Activated CD8-positive, alpha-beta memory T cell treated with anti-CD3 and anti-CD28 coated beads, Interleukin-2, amount 10 ng/mL, durations not matched to agents 7 days and 5 days (primary cell): ENCODE measurements around the gene PDE6D. TPM values are rescaled to one million over a fixed set of nuclear protein-coding genes. Genes with fewer than 3 reads are reported as not detected.

Experiments used
- ATAC-seq: fragments of 150-1000 bp; cut with Tn5 transposase; one replicate; pipeline ENCODE4 v1.10.0; 2021; ENCODE audit warnings: moderate library complexity
- CTCF ChIA-PET: fragments of 350-600 bp; sonication (Branson Sonifier 250); formaldehyde crosslinking; loops from one replicate; lab custom pipeline; 2021; ENCODE audit warnings: antibody characterized with exemption; lab: Charles Lee
- DNase-seq: peaks from one replicate; pipeline ENCODE4 v3.0.0-alpha.2; 2020
- H3K27ac Mint-ChIP-seq: one replicate; pipeline ENCODE4 v1.8.0; 2021; ENCODE audit warnings: mild to moderate bottlenecking, mixed read lengths
- H3K27me3 Mint-ChIP-seq: one replicate; pipeline ENCODE4 v1.8.0; 2021; ENCODE audit warnings: mixed read lengths
- H3K36me3 Mint-ChIP-seq: one replicate; pipeline ENCODE4 v1.8.0; 2021; ENCODE audit warnings: mild to moderate bottlenecking, mixed read lengths
- H3K4me1 Mint-ChIP-seq: one replicate; pipeline ENCODE4 v1.8.0; 2021; ENCODE audit warnings: mixed read lengths
- H3K4me3 Mint-ChIP-seq: one replicate; pipeline ENCODE4 v1.8.0; 2021; ENCODE audit warnings: mild to moderate bottlenecking, moderate library complexity, mixed read lengths
- H3K9me3 Mint-ChIP-seq: one replicate; pipeline ENCODE4 v1.8.0; 2022; ENCODE audit warnings: low read depth, mixed read lengths
- total RNA-seq, 2 experiments: library from RNA; stranded (reverse); gene quantifications; one replicate each; pipeline ENCODE4 v1.2.3, GENCODE V29; 2021

Gene PDE6D
- total RNA-seq = 10 to 100 TPM; 37.5 to 41.7 TPM

- peaks cover 47% of the 10 kb centered on the region for H3K4me1 Mint-ChIP-seq
Observed at GRCh38 chr2:231780909-231781797, at the start of gene PDE6D. Gene PDE6D (minus strand): TSS chr2:231781282. CDS start chr2:231781114, 168 bp downstream.

GRCh38 chr2:231821908-231822307 is 40.8 kb upstream of the PDE6D start:
- no peaks in the 10 kb centered on the region for H3K27me3 Mint-ChIP-seq
- H3K27ac Mint-ChIP-seq = no peak overlapping the region
- no peaks in the 10 kb centered on the region for H3K4me1 Mint-ChIP-seq
- DNase-seq = no peak
- H3K9me3 Mint-ChIP-seq = no peaks in the 10 kb centered on the region
- H3K4me3 Mint-ChIP-seq = no peak overlapping the region
- ATAC-seq = no peak
- H3K36me3 Mint-ChIP-seq = no peaks in the 10 kb centered on the region
- CTCF ChIA-PET = no interaction called here

More at GRCh38 chr2:231780909-231781797, at the start of gene PDE6D:
- Mint-ChIP-seq H3K27me3 (no peaks in the 10 kb centered on the region), H3K27ac (peak within 1 kb of the TSS; percentile 94), H3K9me3 (no peaks in the 10 kb centered on the region), H3K4me3 (peak within 1 kb of the TSS; percentile 94), H3K36me3 (peaks cover 2% of the 10 kb centered on the region)
- peak; percentile 97 for DNase-seq
- ATAC-seq = peak; percentile 95
- CTCF ChIA-PET = interaction anchor here (1.3 kb wide), 1 partner anchor 67 kb away, joined by 6 read pairs; no protein-coding TSS in a partner anchor

- CTCF ChIA-PET = no interaction called here
- no peaks in the 10 kb centered on the region for H3K9me3 Mint-ChIP-seq
- no peak overlapping the region for H3K4me3 Mint-ChIP-seq
- no peak overlapping the region for H3K27ac Mint-ChIP-seq
- no peaks in the 10 kb centered on the region for H3K27me3 Mint-ChIP-seq
- ATAC-seq (no peak), DNase-seq (no peak)
- no peaks in the 10 kb centered on the region for H3K36me3 Mint-ChIP-seq
- no peaks in the 10 kb centered on the region for H3K4me1 Mint-ChIP-seq
Observed at GRCh38 chr2:231820786-231821303, 39.8 kb upstream of the PDE6D start.

- CTCF ChIA-PET = no interaction called here
- H3K4me3 Mint-ChIP-seq = no peak overlapping the region
- no peaks in the 10 kb centered on the region for H3K27me3 Mint-ChIP-seq
- no peaks in the 10 kb centered on the region for H3K4me1 Mint-ChIP-seq
- no peak for DNase-seq
- H3K27ac Mint-ChIP-seq = no peak overlapping the region
- ATAC-seq = no peak
- H3K9me3 Mint-ChIP-seq = no peaks in the 10 kb centered on the region
- H3K36me3 Mint-ChIP-seq = peaks cover 3% of the 10 kb centered on the region
Observed at GRCh38 chr2:231819447-231820042, 38.5 kb upstream of the PDE6D start.

GRCh38 chr2:231816327-231817026 is 35.4 kb upstream of the PDE6D start:
- H3K36me3 Mint-ChIP-seq = peaks cover 11% of the 10 kb centered on the region
- CTCF ChIA-PET = interaction anchor here (1.3 kb wide), 1 partner anchor 16 kb away, joined by 3 read pairs; no protein-coding TSS in a partner anchor
- H3K9me3 Mint-ChIP-seq = no peaks in the 10 kb centered on the region
- no peak for DNase-seq
- no peak for ATAC-seq
- no peak overlapping the region for H3K4me3 Mint-ChIP-seq
- H3K27ac Mint-ChIP-seq = no peak overlapping the region
- H3K27me3 Mint-ChIP-seq = no peaks in the 10 kb centered on the region
- no peaks in the 10 kb centered on the region for H3K4me1 Mint-ChIP-seq

GRCh38 chr2:231810905-231811304 is 29.8 kb upstream of the PDE6D start:
- CTCF ChIA-PET = interaction anchor here (3.3 kb wide), 1 partner anchor 10 kb away, joined by 17 read pairs; no protein-coding TSS in a partner anchor
- H3K4me3 Mint-ChIP-seq = no peak overlapping the region
- H3K36me3 Mint-ChIP-seq = peaks cover 16% of the 10 kb centered on the region
- no peaks in the 10 kb centered on the region for H3K4me1 Mint-ChIP-seq
- DNase-seq = no peak
- H3K27me3 Mint-ChIP-seq = no peaks in the 10 kb centered on the region
- no peak for ATAC-seq
- H3K9me3 Mint-ChIP-seq = no peaks in the 10 kb centered on the region
- H3K27ac Mint-ChIP-seq = no peak overlapping the region

- no peak overlapping the region for H3K27ac Mint-ChIP-seq
- no peaks in the 10 kb centered on the region for H3K27me3 Mint-ChIP-seq
- DNase-seq = no peak
- no peak for ATAC-seq
- H3K4me3 Mint-ChIP-seq = no peak overlapping the region
- H3K9me3 Mint-ChIP-seq = no peaks in the 10 kb centered on the region
- CTCF ChIA-PET = interaction anchor here (1.3 kb wide), 1 partner anchor 46 kb away, joined by 3 read pairs; no protein-coding TSS in a partner anchor
- no peaks in the 10 kb centered on the region for H3K4me1 Mint-ChIP-seq
- H3K36me3 Mint-ChIP-seq = peaks cover 10% of the 10 kb centered on the region
Observed at GRCh38 chr2:231807020-231807419, 25.9 kb upstream of the PDE6D start.

GRCh38 chr2:231803501-231804138 is 22.5 kb upstream of the PDE6D start:
- DNase-seq (no peak), ATAC-seq (no peak)
- CTCF ChIA-PET = no interaction called here
- H3K27me3 Mint-ChIP-seq = no peaks in the 10 kb centered on the region
- H3K9me3 Mint-ChIP-seq = no peaks in the 10 kb centered on the region
- H3K4me1 Mint-ChIP-seq = no peaks in the 10 kb centered on the region
- H3K4me3 Mint-ChIP-seq = no peak overlapping the region
- H3K27ac Mint-ChIP-seq = no peak overlapping the region
- peaks cover 15% of the 10 kb centered on the region for H3K36me3 Mint-ChIP-seq

- H3K4me3 Mint-ChIP-seq = no peak overlapping the region
- ATAC-seq (peak; percentile 68), DNase-seq (peak; percentile 64)
- no peaks in the 10 kb centered on the region for H3K9me3 Mint-ChIP-seq
- H3K4me1 Mint-ChIP-seq = no peaks in the 10 kb centered on the region
- H3K27me3 Mint-ChIP-seq = no peaks in the 10 kb centered on the region
- no peak overlapping the region for H3K27ac Mint-ChIP-seq
- H3K36me3 Mint-ChIP-seq = peaks cover 18% of the 10 kb centered on the region
- CTCF ChIA-PET = interaction anchor here (0.8 to 2.9 kb wide), 8 partner anchors 9 to 123 kb away, joined by 3 to 17 read pairs (median 3); partner anchors contain the start of gene COPS7B
Observed at GRCh38 chr2:231800493-231801091, 19.5 kb upstream of the PDE6D start.

- CTCF ChIA-PET = interaction anchor here (0.7 to 1.8 kb wide), 2 partner anchors 10 to 186 kb away, joined by 3 to 6 read pairs; partner anchors contain the start of gene COPS7B
Observed at GRCh38 chr2:231795525-231796327, 14.6 kb upstream of the PDE6D start.

GRCh38 chr2:231794383-231794782 is 13.3 kb upstream of the PDE6D start:
- Mint-ChIP-seq H3K27me3 (no peaks in the 10 kb centered on the region), H3K9me3 (no peaks in the 10 kb centered on the region), H3K27ac (no peak overlapping the region), H3K4me1 (peaks cover 1% of the 10 kb centered on the region), H3K4me3 (no peak overlapping the region), H3K36me3 (peaks cover 24% of the 10 kb centered on the region)
- no peak for ATAC-seq
- CTCF ChIA-PET = no interaction called here
- no peak for DNase-seq

More at GRCh38 chr2:231795525-231796327, 14.6 kb upstream of the PDE6D start:
- Mint-ChIP-seq H3K4me3 (no peak overlapping the region), H3K36me3 (peaks cover 26% of the 10 kb centered on the region), H3K9me3 (no peaks in the 10 kb centered on the region), H3K27ac (no peak overlapping the region), H3K4me1 (peaks cover 1% of the 10 kb centered on the region), H3K27me3 (no peaks in the 10 kb centered on the region)
- DNase-seq (no peak), ATAC-seq (no peak)
